MM.1S (cell line): ENCODE results near the gene PIEZO2.
"Not testable (repeated sequence)": the region's sequence is repeated elsewhere in the genome, so short reads cannot be mapped to it uniquely, and the experiment has no call there.

Experiments
- DNase-seq: peaks from one replicate; pipeline ENCODE4 v3.0.0-alpha.2; 2015
- H2AFZ ChIP-seq: fragments of 300-600 bp; sonication (generic); 2 replicates; pipeline ENCODE4 v1.6.0; 2016; ENCODE audit warnings: antibody characterized with exemption, low read length
- H3F3A ChIP-seq: fragments of 300-600 bp; sonication (generic); 2 replicates; pipeline ENCODE4 v1.6.1; 2016; ENCODE audit warnings: mild to moderate bottlenecking, antibody characterized with exemption, low read length, moderate library complexity, mixed read lengths; ENCODE audit not compliant: insufficient read depth
- H3K27ac ChIP-seq: fragments of 300-600 bp; sonication (generic); 2 replicates; pipeline ENCODE4 v1.5.1; 2016; ENCODE audit warnings: mild to moderate bottlenecking, low read length
- H3K27me3 ChIP-seq: fragments of 300-600 bp; sonication (generic); replicated peaks from 2 replicates; pipeline ENCODE4 v1.6.0; 2016; ENCODE audit warnings: low read length; ENCODE audit not compliant: insufficient read depth
- H3K36me3 ChIP-seq: fragments of 300-600 bp; sonication (generic); replicated peaks from 2 replicates; pipeline ENCODE4 v1.6.1; 2016; ENCODE audit warnings: mild to moderate bottlenecking, low read length, mixed read lengths; ENCODE audit not compliant: insufficient read depth
- H3K4me1 ChIP-seq: fragments of 300-600 bp; sonication (generic); 2 replicates; pipeline ENCODE4 v1.6.1; 2016; ENCODE audit warnings: low read length, mixed read lengths
- H3K4me2 ChIP-seq: fragments of 300-600 bp; sonication (generic); 2 replicates; pipeline ENCODE4 v1.6.0; 2016; ENCODE audit warnings: low read depth, low read length
- H3K4me3 ChIP-seq: fragments of 300-600 bp; sonication (generic); 2 replicates; pipeline ENCODE4 v1.5.1; 2016; ENCODE audit warnings: low read length, mixed read lengths
- H3K79me2 ChIP-seq: fragments of 300-600 bp; sonication (generic); 2 replicates; pipeline ENCODE4 v1.6.1; 2016; ENCODE audit warnings: mixed run types, low read length, mixed read lengths
- H3K9ac ChIP-seq: fragments of 300-600 bp; sonication (generic); 2 replicates; pipeline ENCODE4 v1.6.1; 2016; ENCODE audit warnings: low read length, mixed read lengths
- H3K9me2 ChIP-seq: fragments of 300-600 bp; sonication (generic); replicated peaks from 2 replicates; pipeline ENCODE4 v1.6.1; 2016; ENCODE audit warnings: mild to moderate bottlenecking, low read length, mixed read lengths; ENCODE audit not compliant: insufficient read depth
- H3K9me3 ChIP-seq: fragments of 300-600 bp; sonication (generic); replicated peaks from 2 replicates; pipeline ENCODE4 v1.6.1; 2016; ENCODE audit warnings: mild to moderate bottlenecking, low read length, mixed read lengths; ENCODE audit not compliant: insufficient read depth
- H4K20me1 ChIP-seq: fragments of 300-600 bp; sonication (generic); 2 replicates; pipeline ENCODE4 v1.6.1; 2016; ENCODE audit warnings: mild to moderate bottlenecking, low read length, moderate library complexity, mixed read lengths; ENCODE audit not compliant: insufficient read depth
- EZH2 ChIP-seq: fragments of 300-600 bp; sonication (generic); optimal IDR thresholded peaks from 2 replicates; pipeline ENCODE3; 2017; ENCODE audit warnings: low read depth, mild to moderate bottlenecking, antibody characterized with exemption, low read length, mixed read lengths
- EZH2phosphoT487 ChIP-seq: fragments of 300-600 bp; sonication (generic); IDR thresholded peaks from 2 replicates; pipeline ENCODE4 v1.6.1; 2018; ENCODE audit warnings: antibody characterized with exemption, low read length
- TF ChIP-seq, protein P1 (sequence below): fragments of 300-600 bp; sonication (generic); IDR thresholded peaks from 2 replicates; pipeline ENCODE4 v1.5.1; 2016; ENCODE audit warnings: antibody characterized with exemption, low read length, mixed read lengths

PIEZO2 gene

DNA sequence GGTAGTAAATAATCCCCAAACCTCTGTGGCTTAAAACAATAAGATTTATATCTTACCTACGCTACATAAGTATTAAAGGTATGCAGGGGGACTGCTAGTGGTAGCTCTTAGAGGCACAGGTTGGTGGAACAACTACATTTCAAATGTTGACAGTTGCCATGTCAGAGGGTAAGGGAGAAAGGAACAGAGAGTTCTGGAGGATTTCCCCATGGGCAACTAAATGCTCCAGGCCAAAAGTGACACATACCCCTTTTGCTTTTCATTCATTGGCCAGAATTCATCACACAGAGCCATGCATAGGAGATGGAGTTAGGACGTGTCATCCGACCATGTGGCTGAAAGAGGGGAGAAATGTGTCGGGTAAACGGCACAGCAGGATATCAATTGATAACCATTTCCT lies 490.4 kb downstream of the PIEZO2 start:
- Histone ChIP-seq H3K27me3 (no peaks in the 10 kb centered on the region), H3K4me3 (no peak overlapping the region), H3K79me2 (no peaks in the 10 kb centered on the region), H3K4me1 (no peaks in the 10 kb centered on the region), H3K27ac (no peak overlapping the region), H3K9me2 (no peaks in the 10 kb centered on the region), H4K20me1 (no peaks in the 10 kb centered on the region), H3K36me3 (no peaks in the 10 kb centered on the region), H3K9me3 (no peaks in the 10 kb centered on the region), H3F3A (no peaks in the 10 kb centered on the region), H2AFZ (no peak overlapping the region), H3K9ac (no peak overlapping the region), H3K4me2 (no peak overlapping the region)
- DNase-seq = no peak
- TF ChIP-seq EZH2phosphoT487 = no peak
- TF ChIP-seq EZH2 = no peak
- TF ChIP-seq, protein P1, sequence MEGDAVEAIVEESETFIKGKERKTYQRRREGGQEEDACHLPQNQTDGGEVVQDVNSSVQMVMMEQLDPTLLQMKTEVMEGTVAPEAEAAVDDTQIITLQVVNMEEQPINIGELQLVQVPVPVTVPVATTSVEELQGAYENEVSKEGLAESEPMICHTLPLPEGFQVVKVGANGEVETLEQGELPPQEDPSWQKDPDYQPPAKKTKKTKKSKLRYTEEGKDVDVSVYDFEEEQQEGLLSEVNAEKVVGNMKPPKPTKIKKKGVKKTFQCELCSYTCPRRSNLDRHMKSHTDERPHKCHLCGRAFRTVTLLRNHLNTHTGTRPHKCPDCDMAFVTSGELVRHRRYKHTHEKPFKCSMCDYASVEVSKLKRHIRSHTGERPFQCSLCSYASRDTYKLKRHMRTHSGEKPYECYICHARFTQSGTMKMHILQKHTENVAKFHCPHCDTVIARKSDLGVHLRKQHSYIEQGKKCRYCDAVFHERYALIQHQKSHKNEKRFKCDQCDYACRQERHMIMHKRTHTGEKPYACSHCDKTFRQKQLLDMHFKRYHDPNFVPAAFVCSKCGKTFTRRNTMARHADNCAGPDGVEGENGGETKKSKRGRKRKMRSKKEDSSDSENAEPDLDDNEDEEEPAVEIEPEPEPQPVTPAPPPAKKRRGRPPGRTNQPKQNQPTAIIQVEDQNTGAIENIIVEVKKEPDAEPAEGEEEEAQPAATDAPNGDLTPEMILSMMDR = no peak

DNA sequence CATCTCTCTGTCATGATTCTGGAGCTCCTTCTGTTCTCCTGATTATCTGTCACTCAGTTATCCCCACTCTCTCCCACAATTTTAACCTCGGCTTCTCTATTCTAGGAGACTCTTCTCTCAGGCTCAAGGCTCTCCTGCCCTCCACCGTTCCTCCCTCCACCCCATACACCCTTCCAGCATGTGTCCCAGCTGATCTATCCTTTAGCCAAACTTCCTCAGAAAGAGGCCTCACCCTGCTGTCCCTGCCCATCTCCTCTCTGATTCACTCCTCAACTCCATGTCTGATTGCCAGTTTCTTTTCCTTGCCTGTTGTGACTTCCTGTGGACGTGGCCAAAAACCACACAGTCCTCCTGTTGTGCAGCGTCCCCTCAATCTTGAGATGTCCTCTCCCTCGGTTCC lies 505.4 kb downstream of the PIEZO2 start:
- not testable (repeated sequence) for H3K27me3 ChIP-seq, H3K79me2 ChIP-seq, H3K4me1 ChIP-seq, H3K4me2 ChIP-seq, H3K4me3 ChIP-seq, H2AFZ ChIP-seq, H3K36me3 ChIP-seq, H4K20me1 ChIP-seq, H3K9me3 ChIP-seq, H3F3A ChIP-seq, H3K27ac ChIP-seq, H3K9ac ChIP-seq, DNase-seq, H3K9me2 ChIP-seq

DNA sequence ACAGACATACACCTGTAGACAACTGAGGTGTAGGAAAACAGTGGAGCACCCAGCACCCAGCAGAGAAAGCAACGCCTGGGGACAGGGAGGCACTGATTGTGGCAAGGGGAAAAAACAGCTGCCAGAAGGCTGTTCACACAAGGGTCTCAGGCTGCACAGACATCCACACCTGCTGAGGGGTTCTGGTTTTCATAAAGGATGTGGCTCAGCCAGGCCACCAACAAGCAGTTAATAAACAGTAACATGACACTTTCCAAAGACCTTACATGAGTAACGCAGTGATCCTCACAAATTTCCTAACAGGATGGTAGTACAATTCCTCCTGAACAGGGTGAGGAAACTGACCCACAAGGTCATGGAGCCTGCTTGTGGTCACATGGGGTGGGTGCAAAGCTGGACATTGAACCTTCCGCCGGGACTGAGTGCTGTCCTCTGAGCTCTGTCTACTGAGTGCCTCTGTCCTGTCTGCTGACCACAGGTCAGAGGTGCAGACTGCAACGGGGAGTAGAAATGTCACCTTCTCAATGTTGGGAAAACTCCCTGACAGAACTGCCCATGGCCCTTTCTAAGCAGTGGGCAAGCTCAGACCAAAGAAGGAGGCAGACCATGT lies 506.3 kb downstream of the PIEZO2 start:
- not testable (repeated sequence) for H4K20me1 ChIP-seq, H3K27ac ChIP-seq, H3K9ac ChIP-seq, H3K36me3 ChIP-seq, H3K9me2 ChIP-seq, H3F3A ChIP-seq, H3K27me3 ChIP-seq, H3K79me2 ChIP-seq, DNase-seq, H3K4me2 ChIP-seq, H3K4me3 ChIP-seq, H2AFZ ChIP-seq, H3K9me3 ChIP-seq, H3K4me1 ChIP-seq

DNA sequence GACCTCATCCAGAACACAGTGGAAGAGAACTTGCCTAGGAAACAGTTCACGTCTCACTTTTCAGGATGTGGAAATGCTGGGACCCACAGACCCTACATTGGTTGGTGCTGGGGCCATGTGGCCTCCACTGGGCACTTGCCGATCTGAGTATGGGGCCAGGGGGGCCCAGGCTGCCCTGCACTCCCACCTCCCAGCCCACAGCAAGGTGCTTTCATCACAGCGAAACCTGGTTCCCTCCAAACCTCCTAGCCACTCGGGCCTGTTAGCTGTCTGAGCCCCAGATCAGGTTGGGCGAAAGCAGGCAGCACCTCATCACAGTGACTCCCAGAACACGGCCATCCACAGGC lies 510.9 kb downstream of the PIEZO2 start:
- not testable (repeated sequence) for H3F3A ChIP-seq, H3K27me3 ChIP-seq, H2AFZ ChIP-seq, H3K4me3 ChIP-seq, H3K9me2 ChIP-seq, H3K27ac ChIP-seq, H3K36me3 ChIP-seq, H3K79me2 ChIP-seq, H3K9ac ChIP-seq, H4K20me1 ChIP-seq, H3K9me3 ChIP-seq, H3K4me1 ChIP-seq, DNase-seq, H3K4me2 ChIP-seq

DNA sequence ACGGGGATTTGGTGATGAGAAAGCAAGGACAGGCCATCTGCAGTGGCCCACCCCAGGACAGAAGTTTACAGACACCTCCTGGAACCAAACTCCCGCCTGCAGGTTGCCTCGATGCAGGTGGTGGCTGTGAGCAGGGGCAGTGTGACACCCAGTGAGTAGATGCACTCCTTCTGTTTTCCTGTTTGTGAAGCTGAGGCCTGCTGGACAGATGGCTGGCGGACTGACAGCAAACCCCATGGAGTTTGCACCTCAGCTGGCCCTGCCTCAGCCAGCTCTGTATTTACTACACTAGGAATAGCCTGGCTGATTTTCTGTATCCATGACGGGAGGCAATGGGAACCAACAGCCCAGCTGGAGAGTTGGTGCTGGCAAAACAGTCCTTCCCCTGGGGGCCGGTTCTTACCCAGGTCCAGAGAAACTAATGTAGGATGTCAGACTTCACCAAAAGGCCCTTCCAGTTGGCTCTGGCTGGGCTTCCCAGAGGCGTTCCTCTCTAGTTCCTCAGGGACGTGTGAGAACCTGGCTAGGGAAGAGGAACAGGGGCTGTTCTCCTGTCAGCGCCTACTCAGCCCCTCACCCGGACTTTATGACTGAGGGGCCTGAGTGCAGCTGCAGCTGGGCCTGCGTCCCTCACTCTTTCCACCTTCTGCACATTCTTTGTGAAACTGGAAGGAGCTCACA lies 511.4 kb downstream of the PIEZO2 start:
- H3K36me3 ChIP-seq, H2AFZ ChIP-seq, H3K4me2 ChIP-seq, H3K4me1 ChIP-seq, H3K9me3 ChIP-seq, H3K79me2 ChIP-seq, H3K9me2 ChIP-seq, H3F3A ChIP-seq, H3K27ac ChIP-seq, H3K4me3 ChIP-seq, DNase-seq, H3K9ac ChIP-seq, H3K27me3 ChIP-seq, H4K20me1 ChIP-seq: not testable (repeated sequence)

DNA sequence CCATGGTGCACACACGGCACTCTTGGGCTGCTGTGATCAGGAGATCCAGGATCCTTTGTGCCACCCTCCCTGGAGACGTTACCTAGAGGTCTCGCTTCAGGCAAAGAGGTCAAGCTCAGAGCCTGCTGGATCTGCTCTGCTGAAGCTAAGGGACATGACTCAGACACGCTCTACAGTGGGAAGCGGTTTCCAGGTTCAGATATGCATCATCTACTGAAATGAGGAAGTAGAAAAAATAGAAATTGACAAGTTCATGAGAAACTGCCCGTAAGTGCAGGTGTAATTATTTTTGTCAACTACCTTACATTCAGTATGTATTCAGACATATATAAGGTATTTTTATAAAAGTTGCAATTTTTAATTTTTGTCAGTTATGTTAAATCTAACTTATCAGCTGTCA lies 520.3 kb downstream of the PIEZO2 start:
- Histone ChIP-seq H3K4me2 (peak overlapping the region; percentile 18; the same call in 1 of the 2 replicates), H3K27ac (peak overlapping the region; percentile 45; the same call in 1 of the 2 replicates)
- H3K36me3 ChIP-seq, H3F3A ChIP-seq, H3K27me3 ChIP-seq, H3K79me2 ChIP-seq, H3K4me3 ChIP-seq, H4K20me1 ChIP-seq, H3K9me2 ChIP-seq, H2AFZ ChIP-seq, H3K9me3 ChIP-seq, H3K4me1 ChIP-seq, H3K9ac ChIP-seq: not testable (repeated sequence)
- DNase-seq = peak; percentile 16

DNA sequence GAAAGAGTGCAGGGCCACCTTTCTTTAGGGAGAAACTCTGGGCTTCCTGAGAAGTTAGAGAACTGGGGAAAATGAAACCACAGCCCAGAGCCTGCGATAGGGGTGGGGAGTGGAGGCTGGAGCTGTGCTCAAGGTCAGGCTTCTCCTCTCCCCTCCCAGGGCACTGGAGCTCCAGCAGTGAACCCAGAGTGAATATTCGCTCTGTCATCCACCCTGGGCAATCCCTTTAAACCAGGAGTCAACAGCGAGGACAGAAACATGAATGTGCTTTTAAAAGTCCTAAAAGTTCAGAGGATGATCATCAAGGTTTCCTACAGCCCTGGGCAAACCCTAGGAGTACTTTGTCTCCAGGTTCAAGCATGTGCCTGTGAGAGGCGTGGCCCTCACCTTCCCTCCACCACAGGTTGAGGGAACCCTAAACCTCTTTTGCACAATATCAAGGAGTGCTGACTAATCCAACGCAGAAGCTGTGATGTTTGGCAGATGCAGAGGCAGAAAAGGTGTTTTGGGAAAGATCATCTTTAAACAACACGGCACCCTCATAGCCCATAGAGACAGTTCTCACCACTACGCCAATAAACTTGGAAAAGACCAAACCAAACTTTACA lies 522.7 kb downstream of the PIEZO2 start:
- Histone ChIP-seq H3K4me3 (peak overlapping the region; percentile 41), H3K27ac (peak overlapping the region; percentile 31; the same call in 1 of the 2 replicates), H3K9ac (peak overlapping the region; percentile 50; the same call in 1 of the 2 replicates), H3K4me2 (peak overlapping the region; percentile 84; the same call in 1 of the 2 replicates), H2AFZ (peak overlapping the region; percentile 74; the same call in 1 of the 2 replicates)
- H3K9me2 ChIP-seq, H3K4me1 ChIP-seq, H3K27me3 ChIP-seq, H3K9me3 ChIP-seq, H4K20me1 ChIP-seq, H3K36me3 ChIP-seq, H3K79me2 ChIP-seq, H3F3A ChIP-seq: not testable (repeated sequence)
- peak; percentile 7 for DNase-seq
